OCI-LY3 (cell line): Measurements from ENCODE around the gene TMEM209.

Experiments used
- EZH2phosphoT487 ChIP-seq: fragments of 200-600 bp; shearing (Covaris generic); IDR thresholded peaks from 2 replicates; pipeline ENCODE4 v1.6.1; 2018; ENCODE audit warnings: antibody characterized with exemption, mixed run types, low read depth
- TF ChIP-seq, protein P1 (sequence below): fragments of 200-600, 300-600 bp; sonication (generic); IDR thresholded peaks from 2 replicates; pipeline ENCODE4 v1.5.1; 2014; ENCODE audit warnings: antibody characterized with exemption, low read length, low read depth

DNA sequence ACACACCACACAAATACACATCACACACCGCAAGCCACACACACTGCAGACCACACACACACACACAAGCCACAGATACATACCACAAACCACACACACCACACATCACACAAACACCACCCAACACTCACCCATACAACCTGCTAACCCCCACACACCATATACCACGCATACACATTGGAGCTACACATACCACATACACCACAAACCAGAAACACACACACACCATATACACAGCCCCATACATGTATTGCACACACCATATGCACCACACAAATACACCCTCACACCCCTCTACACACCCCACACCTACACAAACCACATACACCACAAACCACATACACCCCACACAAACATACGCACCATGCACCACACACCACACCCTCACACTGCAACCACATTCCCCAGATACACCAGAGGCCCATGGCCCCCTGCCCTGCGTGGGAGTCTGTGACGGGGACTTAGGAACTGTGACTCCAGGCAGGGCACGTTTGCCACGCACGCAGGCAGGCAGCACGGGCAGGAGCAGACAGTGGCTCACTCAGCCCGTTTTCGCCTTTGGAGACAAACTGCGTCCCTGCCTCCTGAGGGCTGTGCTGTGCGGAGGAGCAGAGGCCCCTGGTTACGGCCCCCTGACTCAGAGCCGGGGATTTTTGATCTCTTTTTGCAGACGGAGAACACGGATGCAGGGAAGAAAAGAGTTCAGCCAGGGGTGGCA, 52.6 kb downstream of the TMEM209 start:
- TF ChIP-seq, protein P1, sequence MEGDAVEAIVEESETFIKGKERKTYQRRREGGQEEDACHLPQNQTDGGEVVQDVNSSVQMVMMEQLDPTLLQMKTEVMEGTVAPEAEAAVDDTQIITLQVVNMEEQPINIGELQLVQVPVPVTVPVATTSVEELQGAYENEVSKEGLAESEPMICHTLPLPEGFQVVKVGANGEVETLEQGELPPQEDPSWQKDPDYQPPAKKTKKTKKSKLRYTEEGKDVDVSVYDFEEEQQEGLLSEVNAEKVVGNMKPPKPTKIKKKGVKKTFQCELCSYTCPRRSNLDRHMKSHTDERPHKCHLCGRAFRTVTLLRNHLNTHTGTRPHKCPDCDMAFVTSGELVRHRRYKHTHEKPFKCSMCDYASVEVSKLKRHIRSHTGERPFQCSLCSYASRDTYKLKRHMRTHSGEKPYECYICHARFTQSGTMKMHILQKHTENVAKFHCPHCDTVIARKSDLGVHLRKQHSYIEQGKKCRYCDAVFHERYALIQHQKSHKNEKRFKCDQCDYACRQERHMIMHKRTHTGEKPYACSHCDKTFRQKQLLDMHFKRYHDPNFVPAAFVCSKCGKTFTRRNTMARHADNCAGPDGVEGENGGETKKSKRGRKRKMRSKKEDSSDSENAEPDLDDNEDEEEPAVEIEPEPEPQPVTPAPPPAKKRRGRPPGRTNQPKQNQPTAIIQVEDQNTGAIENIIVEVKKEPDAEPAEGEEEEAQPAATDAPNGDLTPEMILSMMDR = no peak
- TF ChIP-seq EZH2phosphoT487 = no peak
